Activated naive CD4-positive, alpha-beta T cell treated with anti-CD3 and anti-CD28 coated beads, Interleukin-2, amount 50 U/mL, for 72 hours (primary cell): ENCODE results near the gene PPP1R9B. TPM values are rescaled to one million over a fixed set of nuclear protein-coding genes. Genes with fewer than 3 reads are reported as not detected.

Source experiments
- ATAC-seq, 2 donors: fragments of 150-1000 bp; cut with Tn5 transposase; 2 replicates each; pipeline ENCODE4 v1.10.0; 2021; ENCODE audit warnings: mild to moderate bottlenecking in 2 of 2, moderate library complexity in 2 of 2
- DNase-seq, 2 donors: peaks; one replicate each; pipeline ENCODE4 v3.0.0; 2021 to 2022; ENCODE audit warnings: low spot score in 2 of 2
- H3K27ac Mint-ChIP-seq, 2 donors: one replicate each; pipeline ENCODE4 v1.8.0; 2022; ENCODE audit warnings: mild to moderate bottlenecking in 2 of 2, mixed read lengths in 2 of 2
- H3K36me3 Mint-ChIP-seq, 2 donors: one replicate each; pipeline ENCODE4 v1.8.0; 2022; ENCODE audit warnings: mixed read lengths in 2 of 2
- H3K9me3 Mint-ChIP-seq, 2 donors: one replicate each; pipeline ENCODE4 v1.8.0; 2022; ENCODE audit warnings: mixed read lengths in 2 of 2
- total RNA-seq, 2 donors: library from RNA; stranded (reverse); gene quantifications; one replicate each; pipeline ENCODE4 v1.2.3, GENCODE V29; 2022

PPP1R9B gene
- total RNA-seq, 2 donors from 2014 or later: 74.4 to 112 TPM

DNA sequence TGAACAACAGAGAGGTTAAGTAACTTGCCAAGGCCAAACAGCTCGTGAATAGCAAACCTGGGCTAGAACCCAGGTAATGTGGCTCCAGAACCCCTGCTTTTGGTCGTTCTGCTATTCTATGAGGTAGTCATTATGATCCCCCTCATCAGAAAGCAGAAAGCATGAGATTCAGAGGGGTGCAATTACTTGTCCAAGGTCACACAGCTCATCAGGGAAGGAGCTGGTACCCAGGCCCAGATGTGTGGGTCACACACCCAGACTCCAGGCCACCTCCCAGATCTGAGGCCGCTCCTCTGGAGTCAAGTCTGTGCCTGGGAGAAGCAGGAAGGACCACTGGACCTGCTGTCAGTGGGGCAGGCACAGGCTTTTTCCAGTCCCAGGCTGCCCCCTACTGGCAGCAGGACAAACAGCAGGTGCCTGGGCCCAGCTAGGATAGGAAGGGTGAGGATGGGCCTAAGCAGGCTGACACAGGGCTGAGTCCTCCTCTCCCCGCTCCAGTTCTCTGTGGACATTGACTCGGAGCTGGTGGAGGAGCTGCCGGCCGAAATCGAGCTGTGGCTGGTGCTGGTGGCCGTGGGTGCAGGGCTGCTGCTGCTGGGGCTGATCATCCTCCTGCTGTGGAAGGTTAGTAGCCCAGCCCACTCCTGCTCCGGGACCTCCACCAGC lies 63.1 kb downstream of the PPP1R9B start:
- peak; percentile 77 to 85 for DNase-seq
- ATAC-seq: peak; percentile 77 to 85
- Mint-ChIP-seq H3K9me3 (no peaks in the 10 kb centered on the region), H3K36me3 (no peaks in the 10 kb centered on the region), H3K27ac (no peak overlapping the region)

Other genes with a start within 250 kb of the PPP1R9B start
- under 1 TPM; 0.27 to 0.56 TPM for gene DLX4, start 181.5 kb downstream of the PPP1R9B start, total RNA-seq
- under 1 TPM in 1 of 2 donors, not detected in 1; 0.10 TPM for gene DLX3, start 155.5 kb downstream of the PPP1R9B start, total RNA-seq
- 10 to 100 TPM in 1 of 2 donors, 1 to 10 TPM in 1; 7.4 to 40.7 TPM for gene ITGA3, start 94.6 kb downstream of the PPP1R9B start, total RNA-seq
- 10 to 100 TPM; 14.3 to 18.7 TPM for gene PDK2, start 55.3 kb downstream of the PPP1R9B start, total RNA-seq
- 1 to 10 TPM; 1.3 to 4.4 TPM for gene SAMD14, start 20.5 kb downstream of the PPP1R9B start, total RNA-seq
- under 1 TPM; 0.31 to 0.41 TPM for gene SGCA, start 15.3 kb upstream of the PPP1R9B start, total RNA-seq
- gene COL1A1, start 51.0 kb upstream of the PPP1R9B start, total RNA-seq: 1 to 10 TPM in 1 of 2 donors, under 1 TPM in 1; 0.48 to 3.0 TPM
- gene TMEM92, start 123.8 kb upstream of the PPP1R9B start, total RNA-seq: under 1 TPM in 1 of 2 donors, not detected in 1; 0.39 TPM
- 10 to 100 TPM; 31.5 to 32.7 TPM for gene XYLT2, start 195.4 kb upstream of the PPP1R9B start, total RNA-seq
- 10 to 100 TPM; 63.6 to 91.4 TPM for gene MRPL27, start 222.5 kb upstream of the PPP1R9B start, total RNA-seq
- 100 to 1,000 TPM in 1 of 2 donors, 10 to 100 TPM in 1; 45.9 to 101 TPM for gene EME1, start 222.6 kb upstream of the PPP1R9B start, total RNA-seq
- 10 to 100 TPM; 40.3 to 66.7 TPM for gene LRRC59, start 246.8 kb upstream of the PPP1R9B start, total RNA-seq